ENCODE results near the gene EDA2R.

Gene EDA2R

GRCh38 chrX:66638591-66639500, at the start of gene EDA2R:
TSS of gene EDA2R (minus strand) at chrX:66639078. CDS start at chrX:66616020, 23,058 bp downstream.
- peak within 1 kb of the TSS; percentile 25; the same call in 1 of the 2 replicates for H3K4me3 ChIP-seq (ENCODE audit: low read depth, low read length)
- no peak for DNase-seq (ENCODE audit: low read depth)
- TF ChIP-seq CTCF (IDR thresholded peaks at IDR 0.05; ENCODE audit: low read depth, low read length, missing control alignments), result no peak

- no peak for TF ChIP-seq CTCF (IDR thresholded peaks at IDR 0.05; ENCODE audit: low read depth, low read length, missing control alignments)
- no peak overlapping the region for H3K4me3 ChIP-seq (ENCODE audit: low read depth, low read length)
- DNase-seq (ENCODE audit: low read depth), result no peak
Measured at GRCh38 chrX:66684196-66684595, 45.3 kb upstream of the EDA2R start.

GRCh38 chrX:66680451-66680850, 41.6 kb upstream of the EDA2R start:
- no peak for TF ChIP-seq CTCF (IDR thresholded peaks at IDR 0.05; ENCODE audit: low read depth, low read length, missing control alignments)
- no peak for DNase-seq (ENCODE audit: low read depth)
- H3K4me3 ChIP-seq (ENCODE audit: low read depth, low read length), result no peak overlapping the region

GRCh38 chrX:66677430-66677829, 38.6 kb upstream of the EDA2R start:
- no peak overlapping the region for H3K4me3 ChIP-seq (ENCODE audit: low read depth, low read length)
- no peak for TF ChIP-seq CTCF (IDR thresholded peaks at IDR 0.05; ENCODE audit: low read depth, low read length, missing control alignments)
- DNase-seq (ENCODE audit: low read depth), result no peak

- no peak overlapping the region for H3K4me3 ChIP-seq (ENCODE audit: low read depth, low read length)
- TF ChIP-seq CTCF (IDR thresholded peaks at IDR 0.05; ENCODE audit: low read depth, low read length, missing control alignments), result no peak
- no peak for DNase-seq (ENCODE audit: low read depth)
Measured at GRCh38 chrX:66676990-66677389, 38.1 kb upstream of the EDA2R start.

- DNase-seq (ENCODE audit: low read depth), result no peak
- H3K4me3 ChIP-seq (ENCODE audit: low read depth, low read length), result no peak overlapping the region
- TF ChIP-seq CTCF (IDR thresholded peaks at IDR 0.05; ENCODE audit: low read depth, low read length, missing control alignments), result no peak
Measured at GRCh38 chrX:66676413-66676812, 37.5 kb upstream of the EDA2R start.

- no peak for TF ChIP-seq CTCF (IDR thresholded peaks at IDR 0.05; ENCODE audit: low read depth, low read length, missing control alignments)
- H3K4me3 ChIP-seq (ENCODE audit: low read depth, low read length), result no peak overlapping the region
- no peak for DNase-seq (ENCODE audit: low read depth)
Measured at GRCh38 chrX:66675541-66675940, 36.7 kb upstream of the EDA2R start.

All from GM12864 (cell line).